CD4-positive, alpha-beta T cell (primary cell): ENCODE results near the gene CCDC102B. TPM values are rescaled to one million over a fixed set of nuclear protein-coding genes. Genes with fewer than 3 reads are reported as not detected.
"Not testable (repeated sequence)": the region's sequence is repeated elsewhere in the genome, so short reads cannot be mapped to it uniquely, and the experiment has no call there.

Experiments used
- ATAC-seq: fragments of 200-7000 bp; cut with Tn5 transposase; one replicate; pipeline ENCODE4 v1.10.0; 2022; ENCODE audit warnings: mild to moderate bottlenecking; ENCODE audit not compliant: poor library complexity
- CTCF ChIA-PET: fragments of 350-600 bp; sonication (Branson Sonifier 250); formaldehyde crosslinking; loops from one replicate; lab custom pipeline; 2021; ENCODE audit warnings: antibody characterized with exemption, inconsistent platforms; lab: Charles Lee
- POLR2A ChIA-PET: fragments of 350-600 bp; sonication (Branson Sonifier 250); formaldehyde crosslinking; loops from one replicate; lab custom pipeline; 2021; ENCODE audit warnings: antibody characterized with exemption, inconsistent platforms; lab: Charles Lee
- DNase-seq, 14 experiments: peaks; one replicate each; pipeline ENCODE4 v3.0.0-alpha.2; 2013 to 2020; ENCODE audit warnings: mixed read lengths in 2 of 14
- H3K27ac ChIP-seq, 2 donors: one replicate each; pipeline versions ENCODE4 v1.5.1 to v1.7.0; 2013; ENCODE audit warnings: low read length in 2 of 2, low read depth in 1 of 2, mild to moderate bottlenecking in 1 of 2
- H3K27me3 ChIP-seq, 2 experiments: 1 replicate in 1 of 2; 2 replicates in 1 of 2; pipeline versions ENCODE4 v1.6.1 to v1.7.0; 2013; ENCODE audit warnings: low read length in 2 of 2, control low read depth in 1 of 2, mild to moderate bottlenecking in 1 of 2, moderate library complexity in 1 of 2; ENCODE audit not compliant: insufficient read depth in 2 of 2, control insufficient read depth in 1 of 2
- H3K36me3 ChIP-seq: one replicate; pipeline ENCODE4 v1.6.1; 2013; ENCODE audit warnings: low read length, control low read depth; ENCODE audit not compliant: insufficient read depth
- H3K4me1 ChIP-seq: one replicate; pipeline ENCODE4 v1.6.1; 2013; ENCODE audit warnings: low read length, control low read depth; ENCODE audit not compliant: insufficient read depth
- H3K4me3 ChIP-seq: one replicate; pipeline ENCODE4 v1.5.1; 2013; ENCODE audit warnings: mild to moderate bottlenecking, low read length, moderate library complexity
- H3K9me3 ChIP-seq, 2 experiments: 1 replicate in 1 of 2; 2 replicates in 1 of 2; pipeline versions ENCODE4 v1.6.1 to v1.7.0; 2013; ENCODE audit warnings: low read length in 2 of 2, mild to moderate bottlenecking in 2 of 2, control low read depth in 1 of 2, moderate library complexity in 1 of 2; ENCODE audit not compliant: control insufficient read depth in 1 of 2, insufficient read depth in 1 of 2
- H3K27ac Mint-ChIP-seq: one replicate; pipeline ENCODE4 v1.8.0; 2020; ENCODE audit warnings: mixed read lengths
- H3K27me3 Mint-ChIP-seq: one replicate; pipeline ENCODE4 v1.8.0; 2021; ENCODE audit warnings: mixed read lengths
- H3K36me3 Mint-ChIP-seq: one replicate; pipeline ENCODE4 v1.8.0; 2021; ENCODE audit warnings: low read depth, mixed read lengths
- H3K4me1 Mint-ChIP-seq: one replicate; pipeline ENCODE4 v1.8.0; 2021; ENCODE audit warnings: low read depth, mixed read lengths
- H3K4me3 Mint-ChIP-seq: one replicate; pipeline ENCODE4 v1.8.0; 2020; ENCODE audit warnings: mild to moderate bottlenecking, mixed read lengths
- H3K9me3 Mint-ChIP-seq: one replicate; pipeline ENCODE4 v1.8.0; 2020; ENCODE audit warnings: mixed read lengths
- intact Hi-C, 2 experiments: fragments of 100-400 bp; cut with DNase I in 1 of 2; cut with micrococcal nuclease in 1 of 2; formaldehyde crosslinking; loops; one replicate each; pipeline versions ENCODE4 v1.15.1 to v1.9.0; 2023 to 2025; cut with DNase I, micrococcal nuclease
- total RNA-seq, 174 experiments: library from RNA in 2 of 174; stranded (reverse) in 2 of 174; gene quantifications; one replicate each; pipeline ENCODE4 v1.2.3 and lab custom pipeline; 2021 to 2026
- TF ChIP-seq, protein P1 (sequence below): fragments of 200-600 bp; IDR thresholded peaks from one replicate; pipeline ENCODE4 v1.8.0; 2022; ENCODE audit warnings: antibody characterized with exemption, mild to moderate bottlenecking

Gene CCDC102B
- total RNA-seq, 2 experiments from 2014 or later = 2.6 to 3.0 TPM

DNA sequence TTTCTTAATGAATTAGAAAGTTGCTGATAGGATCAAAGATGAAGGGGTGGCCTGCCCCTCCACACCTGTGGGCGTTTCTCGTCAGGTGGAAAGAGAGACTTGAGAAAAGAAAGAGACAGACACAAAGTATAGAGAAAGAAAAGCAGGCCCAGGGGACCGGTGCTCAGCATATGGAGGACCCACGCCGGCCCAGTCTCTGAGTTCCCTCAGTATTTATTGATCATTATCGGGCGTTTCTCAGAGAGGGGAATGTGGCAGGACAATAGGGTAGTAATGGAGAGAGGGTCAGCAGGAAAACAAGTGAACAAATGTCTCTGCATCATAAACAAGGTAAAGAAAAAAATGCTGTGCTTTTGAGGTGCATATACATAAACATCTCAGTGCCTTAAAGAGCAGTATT, 144.3 kb downstream of the CCDC102B start:
- no peaks in the 10 kb centered on the region for H3K4me1 Mint-ChIP-seq
- intact Hi-C loops = no loop called here
- Histone ChIP-seq H3K4me1 (no peaks in the 10 kb centered on the region), H3K4me3 (no peak overlapping the region), H3K27me3 (no peaks in the 10 kb centered on the region), H3K27ac (no peak overlapping the region), H3K36me3 (no peaks in the 10 kb centered on the region), H3K9me3 (no peaks in the 10 kb centered on the region)
- H3K9me3 Mint-ChIP-seq = no peaks in the 10 kb centered on the region
- H3K4me3 Mint-ChIP-seq = no peak overlapping the region
- H3K27me3 Mint-ChIP-seq = no peaks in the 10 kb centered on the region
- ATAC-seq (no peak), DNase-seq (no peak)
- CTCF ChIA-PET = no interaction called here
- H3K27ac Mint-ChIP-seq = no peak overlapping the region
- POLR2A ChIA-PET = no interaction called here
- TF ChIP-seq, protein P1, sequence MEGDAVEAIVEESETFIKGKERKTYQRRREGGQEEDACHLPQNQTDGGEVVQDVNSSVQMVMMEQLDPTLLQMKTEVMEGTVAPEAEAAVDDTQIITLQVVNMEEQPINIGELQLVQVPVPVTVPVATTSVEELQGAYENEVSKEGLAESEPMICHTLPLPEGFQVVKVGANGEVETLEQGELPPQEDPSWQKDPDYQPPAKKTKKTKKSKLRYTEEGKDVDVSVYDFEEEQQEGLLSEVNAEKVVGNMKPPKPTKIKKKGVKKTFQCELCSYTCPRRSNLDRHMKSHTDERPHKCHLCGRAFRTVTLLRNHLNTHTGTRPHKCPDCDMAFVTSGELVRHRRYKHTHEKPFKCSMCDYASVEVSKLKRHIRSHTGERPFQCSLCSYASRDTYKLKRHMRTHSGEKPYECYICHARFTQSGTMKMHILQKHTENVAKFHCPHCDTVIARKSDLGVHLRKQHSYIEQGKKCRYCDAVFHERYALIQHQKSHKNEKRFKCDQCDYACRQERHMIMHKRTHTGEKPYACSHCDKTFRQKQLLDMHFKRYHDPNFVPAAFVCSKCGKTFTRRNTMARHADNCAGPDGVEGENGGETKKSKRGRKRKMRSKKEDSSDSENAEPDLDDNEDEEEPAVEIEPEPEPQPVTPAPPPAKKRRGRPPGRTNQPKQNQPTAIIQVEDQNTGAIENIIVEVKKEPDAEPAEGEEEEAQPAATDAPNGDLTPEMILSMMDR = no peak
- no peaks in the 10 kb centered on the region for H3K36me3 Mint-ChIP-seq

DNA sequence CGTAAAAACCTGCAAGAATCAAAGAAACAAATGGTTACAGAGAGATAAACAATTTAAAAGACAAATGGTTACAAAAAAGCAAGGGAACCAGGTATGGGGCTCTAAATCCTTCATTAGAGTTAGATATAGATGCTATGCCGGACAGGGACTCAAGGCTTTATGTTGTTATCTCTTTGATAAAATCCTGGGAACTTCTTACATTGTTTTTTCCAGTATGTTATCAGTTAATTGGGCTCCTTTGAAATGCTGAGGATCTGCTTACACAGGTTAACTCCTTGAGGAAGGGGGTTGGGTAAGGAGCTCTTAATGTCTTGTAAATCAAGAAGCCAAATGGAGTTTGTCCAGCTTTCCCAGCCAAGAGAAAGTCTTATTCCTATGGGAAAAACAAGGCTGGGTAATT, 146.0 kb downstream of the CCDC102B start:
- H3K4me3 ChIP-seq, H3K27ac Mint-ChIP-seq, H3K4me3 Mint-ChIP-seq, H3K36me3 ChIP-seq, H3K27me3 Mint-ChIP-seq, H3K4me1 ChIP-seq, H3K9me3 Mint-ChIP-seq, H3K36me3 Mint-ChIP-seq, ATAC-seq, H3K27me3 ChIP-seq, H3K9me3 ChIP-seq, H3K4me1 Mint-ChIP-seq, intact Hi-C loops, POLR2A ChIA-PET, DNase-seq, H3K27ac ChIP-seq, CTCF ChIA-PET: not testable (repeated sequence)

DNA sequence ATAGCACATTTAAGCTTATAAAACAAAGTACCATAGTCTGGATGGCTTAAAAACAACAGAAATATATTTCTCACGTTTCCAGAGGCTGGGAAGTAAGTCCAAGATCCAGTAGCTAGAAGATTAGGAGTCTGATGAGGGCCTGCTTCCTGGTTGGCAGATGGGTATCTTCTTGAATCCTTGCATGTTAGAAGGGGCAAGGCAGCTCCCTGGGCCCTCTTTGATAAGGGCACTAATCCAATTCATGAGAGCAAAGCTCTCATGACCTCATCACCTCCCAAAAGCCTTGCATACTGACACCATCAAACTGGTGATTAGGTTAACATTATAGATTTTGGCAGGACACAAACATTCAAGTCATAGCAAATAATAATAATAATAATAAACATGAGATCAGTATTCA, 146.4 kb downstream of the CCDC102B start:
- H3K9me3 Mint-ChIP-seq = no peaks in the 10 kb centered on the region
- Histone ChIP-seq H3K9me3 (no peaks in the 10 kb centered on the region), H3K27ac (no peak overlapping the region), H3K27me3 (no peaks in the 10 kb centered on the region), H3K4me1 (no peaks in the 10 kb centered on the region), H3K4me3 (no peak overlapping the region), H3K36me3 (no peaks in the 10 kb centered on the region)
- no peak overlapping the region for H3K27ac Mint-ChIP-seq
- intact Hi-C loops = no loop called here
- ATAC-seq (no peak), DNase-seq (no peak)
- no peaks in the 10 kb centered on the region for H3K36me3 Mint-ChIP-seq
- no peaks in the 10 kb centered on the region for H3K4me1 Mint-ChIP-seq
- H3K4me3 Mint-ChIP-seq = no peak overlapping the region
- no peaks in the 10 kb centered on the region for H3K27me3 Mint-ChIP-seq
- CTCF ChIA-PET = no interaction called here
- TF ChIP-seq, protein P1 = no peak
- POLR2A ChIA-PET = no interaction called here

DNA sequence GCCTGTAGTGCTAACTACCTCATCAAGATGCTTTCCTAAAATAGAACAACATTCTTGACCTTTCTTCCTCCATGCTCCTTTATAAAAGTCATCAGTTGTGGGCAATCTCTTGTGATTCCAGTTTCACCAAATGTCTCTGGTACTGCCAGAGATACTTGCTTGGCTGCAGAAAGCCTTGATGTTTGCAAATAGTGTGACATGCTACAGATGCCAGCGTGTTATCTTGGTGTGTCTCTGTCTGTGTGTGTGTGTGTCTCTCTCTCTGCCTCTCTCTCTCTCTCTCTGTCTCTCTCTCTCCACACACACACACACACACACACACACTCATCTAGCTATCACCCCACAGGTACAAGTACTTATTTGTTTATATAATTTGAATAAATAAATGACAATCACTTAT, 146.9 kb downstream of the CCDC102B start:
- Mint-ChIP-seq H3K27ac (no peak overlapping the region), H3K36me3 (no peaks in the 10 kb centered on the region), H3K4me3 (no peak overlapping the region), H3K9me3 (no peaks in the 10 kb centered on the region), H3K27me3 (no peaks in the 10 kb centered on the region), H3K4me1 (no peaks in the 10 kb centered on the region)
- intact Hi-C loops = no loop called here
- DNase-seq (no peak), ATAC-seq (no peak)
- POLR2A ChIA-PET = no interaction called here
- Histone ChIP-seq H3K9me3 (no peaks in the 10 kb centered on the region), H3K4me1 (no peaks in the 10 kb centered on the region), H3K4me3 (no peak overlapping the region), H3K36me3 (no peaks in the 10 kb centered on the region), H3K27me3 (no peaks in the 10 kb centered on the region), H3K27ac (no peak overlapping the region)
- CTCF ChIA-PET = no interaction called here
- TF ChIP-seq, protein P1 = no peak
